Astrocyte of the cerebellum (primary cell): Measurements from ENCODE around the gene MCCD1.

ENCODE experiments used
- DNase-seq: peaks from one replicate; pipeline ENCODE4 v3.0.0-alpha.2; 2011; ENCODE audit warnings: low read depth
- H3K4me3 ChIP-seq: 2 replicates; pipeline ENCODE4 v1.5.1; 2011; ENCODE audit warnings: mild to moderate bottlenecking, low read depth, low read length, moderate library complexity
- in situ Hi-C: cut with HindIII; loops from 2 replicates; pipeline ENCODE4 v1.10.0; 2017; ENCODE audit warnings: low sequenced_read_pairs
- TF ChIP-seq, protein P1 (sequence below): IDR thresholded peaks from 2 replicates; pipeline ENCODE4 v1.5.1; 2012; ENCODE audit warnings: low read length, low read depth, moderate library complexity, mild to moderate bottlenecking; ENCODE audit errors: missing control alignments

The MCCD1 gene

DNA sequence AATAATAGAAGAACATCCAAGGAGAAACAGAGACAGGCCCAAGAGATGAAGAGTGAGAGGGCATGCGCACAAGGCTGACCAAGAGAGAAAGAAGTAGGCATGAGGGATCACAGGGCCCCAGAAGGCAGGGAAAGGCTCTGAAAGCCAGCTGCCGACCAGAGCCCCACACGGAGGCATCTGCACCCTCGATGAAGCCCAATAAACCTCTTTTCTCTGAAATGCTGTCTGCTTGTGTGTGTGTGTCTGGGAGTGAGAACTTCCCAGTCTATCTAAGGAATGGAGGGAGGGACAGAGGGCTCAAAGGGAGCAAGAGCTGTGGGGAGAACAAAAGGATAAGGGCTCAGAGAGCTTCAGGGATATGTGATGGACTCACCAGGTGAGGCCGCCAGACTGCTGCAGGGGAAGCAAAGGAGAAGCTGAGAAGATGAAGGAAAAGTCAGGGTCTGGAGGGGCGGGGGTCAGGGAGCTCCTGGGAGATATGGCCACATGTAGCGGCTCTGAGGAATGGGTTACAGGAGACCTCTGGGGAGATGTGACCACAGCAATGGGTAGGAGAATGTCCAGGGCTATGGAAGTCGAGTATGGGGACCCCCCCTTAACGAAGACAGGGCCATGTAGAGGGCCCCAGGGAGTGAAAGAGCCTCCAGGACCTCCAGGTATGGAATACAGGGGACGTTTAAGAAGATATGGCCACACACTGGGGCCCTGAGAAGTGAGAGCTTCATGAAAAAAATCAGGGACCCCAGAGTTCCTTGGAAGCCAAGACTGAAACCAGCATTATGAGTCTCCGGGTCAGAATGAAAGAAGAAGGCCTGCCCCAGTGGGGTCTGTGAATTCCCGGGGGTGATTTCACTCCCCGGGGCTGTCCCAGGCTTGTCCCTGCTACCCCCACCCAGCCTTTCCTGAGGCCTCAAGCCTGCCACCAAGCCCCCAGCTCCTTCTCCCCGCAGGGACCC is 45.6 kb downstream of the MCCD1 start:
- DNase-seq, result no peak
- in situ Hi-C loops, result no loop called here
- no peak overlapping the region for H3K4me3 ChIP-seq
- TF ChIP-seq, protein P1, sequence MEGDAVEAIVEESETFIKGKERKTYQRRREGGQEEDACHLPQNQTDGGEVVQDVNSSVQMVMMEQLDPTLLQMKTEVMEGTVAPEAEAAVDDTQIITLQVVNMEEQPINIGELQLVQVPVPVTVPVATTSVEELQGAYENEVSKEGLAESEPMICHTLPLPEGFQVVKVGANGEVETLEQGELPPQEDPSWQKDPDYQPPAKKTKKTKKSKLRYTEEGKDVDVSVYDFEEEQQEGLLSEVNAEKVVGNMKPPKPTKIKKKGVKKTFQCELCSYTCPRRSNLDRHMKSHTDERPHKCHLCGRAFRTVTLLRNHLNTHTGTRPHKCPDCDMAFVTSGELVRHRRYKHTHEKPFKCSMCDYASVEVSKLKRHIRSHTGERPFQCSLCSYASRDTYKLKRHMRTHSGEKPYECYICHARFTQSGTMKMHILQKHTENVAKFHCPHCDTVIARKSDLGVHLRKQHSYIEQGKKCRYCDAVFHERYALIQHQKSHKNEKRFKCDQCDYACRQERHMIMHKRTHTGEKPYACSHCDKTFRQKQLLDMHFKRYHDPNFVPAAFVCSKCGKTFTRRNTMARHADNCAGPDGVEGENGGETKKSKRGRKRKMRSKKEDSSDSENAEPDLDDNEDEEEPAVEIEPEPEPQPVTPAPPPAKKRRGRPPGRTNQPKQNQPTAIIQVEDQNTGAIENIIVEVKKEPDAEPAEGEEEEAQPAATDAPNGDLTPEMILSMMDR, result no peak

GRCh38 chr6:31575335-31575901 is 46.7 kb downstream of the MCCD1 start, which contains the start of gene TNF:
TNF (plus strand) TSS chr6:31575565; CDS start chr6:31575742, 177 bp downstream.
- no peak for DNase-seq
- in situ Hi-C loops, result no loop called here
- TF ChIP-seq, protein P1, result no peak
- no peak within 1 kb of the TSS for H3K4me3 ChIP-seq

DNA sequence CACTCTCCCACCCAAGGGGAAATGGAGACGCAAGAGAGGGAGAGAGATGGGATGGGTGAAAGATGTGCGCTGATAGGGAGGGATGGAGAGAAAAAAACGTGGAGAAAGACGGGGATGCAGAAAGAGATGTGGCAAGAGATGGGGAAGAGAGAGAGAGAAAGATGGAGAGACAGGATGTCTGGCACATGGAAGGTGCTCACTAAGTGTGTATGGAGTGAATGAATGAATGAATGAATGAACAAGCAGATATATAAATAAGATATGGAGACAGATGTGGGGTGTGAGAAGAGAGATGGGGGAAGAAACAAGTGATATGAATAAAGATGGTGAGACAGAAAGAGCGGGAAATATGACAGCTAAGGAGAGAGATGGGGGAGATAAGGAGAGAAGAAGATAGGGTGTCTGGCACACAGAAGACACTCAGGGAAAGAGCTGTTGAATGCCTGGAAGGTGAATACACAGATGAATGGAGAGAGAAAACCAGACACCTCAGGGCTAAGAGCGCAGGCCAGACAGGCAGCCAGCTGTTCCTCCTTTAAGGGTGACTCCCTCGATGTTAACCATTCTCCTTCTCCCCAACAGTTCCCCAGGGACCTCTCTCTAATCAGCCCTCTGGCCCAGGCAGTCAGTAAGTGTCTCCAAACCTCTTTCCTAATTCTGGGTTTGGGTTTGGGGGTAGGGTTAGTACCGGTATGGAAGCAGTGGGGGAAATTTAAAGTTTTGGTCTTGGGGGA is 47.4 kb downstream of the MCCD1 start:
- in situ Hi-C loops, result no loop called here
- DNase-seq, result no peak
- TF ChIP-seq, protein P1, result no peak
- H3K4me3 ChIP-seq, result no peak overlapping the region

GRCh38 chr6:31576897-31577578 is 48.3 kb downstream of the MCCD1 start:
- DNase-seq, result no peak
- in situ Hi-C loops, result no loop called here
- TF ChIP-seq, protein P1, result no peak
- no peak overlapping the region for H3K4me3 ChIP-seq

DNA sequence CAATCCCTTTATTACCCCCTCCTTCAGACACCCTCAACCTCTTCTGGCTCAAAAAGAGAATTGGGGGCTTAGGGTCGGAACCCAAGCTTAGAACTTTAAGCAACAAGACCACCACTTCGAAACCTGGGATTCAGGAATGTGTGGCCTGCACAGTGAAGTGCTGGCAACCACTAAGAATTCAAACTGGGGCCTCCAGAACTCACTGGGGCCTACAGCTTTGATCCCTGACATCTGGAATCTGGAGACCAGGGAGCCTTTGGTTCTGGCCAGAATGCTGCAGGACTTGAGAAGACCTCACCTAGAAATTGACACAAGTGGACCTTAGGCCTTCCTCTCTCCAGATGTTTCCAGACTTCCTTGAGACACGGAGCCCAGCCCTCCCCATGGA is 48.8 kb downstream of the MCCD1 start:
- no peak overlapping the region for H3K4me3 ChIP-seq
- DNase-seq, result no peak
- TF ChIP-seq, protein P1, result no peak
- in situ Hi-C loops, result no loop called here
